ENCODE results near the gene ADD3.

ADD3 gene

DNA sequence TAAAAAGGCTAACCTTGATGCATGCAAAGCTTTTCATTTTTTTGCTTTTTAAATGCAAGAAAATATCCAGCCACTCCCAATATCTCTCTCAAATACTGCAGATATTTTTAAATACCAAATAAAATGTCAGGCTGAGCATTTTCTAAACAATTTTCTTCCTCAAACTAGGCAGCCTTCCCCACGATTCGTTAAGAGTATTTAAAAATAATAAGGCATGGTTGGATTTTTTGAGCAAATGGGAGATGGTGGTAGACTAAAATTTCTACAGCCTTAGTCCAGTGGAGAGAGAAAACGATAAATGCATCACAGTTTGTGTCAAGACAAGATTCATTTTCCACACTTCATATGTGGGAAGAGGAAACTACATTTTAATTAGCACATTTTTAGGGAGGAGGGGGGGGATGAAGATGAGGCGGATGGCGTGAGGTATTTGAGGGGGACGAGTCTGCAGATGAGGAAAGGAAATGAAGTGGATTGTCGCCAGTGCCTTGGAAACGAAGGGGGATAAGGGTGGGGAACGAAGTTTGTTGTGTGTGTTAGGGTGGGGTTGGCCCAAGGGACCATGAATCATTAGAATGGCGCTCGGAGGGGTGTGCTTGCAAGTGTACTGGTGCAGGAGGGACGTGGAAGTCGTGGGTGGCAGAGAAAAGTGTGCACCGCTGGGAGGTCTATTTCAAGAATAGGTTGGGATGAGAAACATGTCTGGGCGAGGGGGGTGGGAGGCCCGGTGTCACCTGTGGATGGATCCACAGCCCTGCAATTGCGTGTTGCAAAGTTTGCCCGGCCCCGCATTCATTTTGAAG is 1.2 kb upstream of the ADD3 start:
- no peak for DNase-seq

DNA sequence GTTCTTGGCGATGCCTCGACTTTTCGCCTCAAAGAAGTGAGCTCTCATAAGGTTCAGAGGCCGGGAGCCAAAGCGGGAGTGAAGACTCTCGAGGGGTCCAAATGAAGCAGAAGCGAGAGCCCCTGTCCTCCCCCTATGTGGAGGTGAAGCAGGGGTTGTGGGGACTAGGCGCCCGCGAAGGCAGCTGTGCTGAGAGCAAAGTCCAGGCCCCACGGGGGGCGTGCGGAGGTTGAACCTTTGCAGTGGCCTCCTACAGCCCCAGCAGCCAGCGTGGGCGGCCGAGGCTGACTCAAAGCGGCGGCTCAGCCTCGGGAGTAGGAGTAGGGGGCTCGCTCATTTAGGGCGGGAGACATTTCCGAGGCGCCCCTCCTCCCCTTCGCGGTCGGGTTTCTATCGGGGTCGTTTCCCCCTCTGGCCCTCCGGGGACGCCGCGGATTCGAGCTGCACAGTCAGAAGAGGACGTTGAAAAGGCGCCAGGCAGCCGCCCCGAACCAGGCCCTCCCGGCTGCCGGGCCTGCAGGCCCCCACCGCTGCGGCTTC is 553 bp upstream of the ADD3 start:
- DNase-seq: no peak

- no peak for DNase-seq
These were observed 945 bp downstream of the ADD3 start for GRCh38 chr10:110008518-110009339.

- DNase-seq: peak; percentile 7
These were observed 2.1 kb downstream of the ADD3 start for GRCh38 chr10:110009736-110010475.

GRCh38 chr10:110010486-110011378 is 2.9 kb downstream of the ADD3 start:
- no peak for DNase-seq

- DNase-seq: no peak
These were observed 3.9 kb downstream of the ADD3 start for GRCh38 chr10:110011681-110012080.

GRCh38 chr10:110013630-110014293 is 6.0 kb downstream of the ADD3 start:
- no peak for DNase-seq

DNA sequence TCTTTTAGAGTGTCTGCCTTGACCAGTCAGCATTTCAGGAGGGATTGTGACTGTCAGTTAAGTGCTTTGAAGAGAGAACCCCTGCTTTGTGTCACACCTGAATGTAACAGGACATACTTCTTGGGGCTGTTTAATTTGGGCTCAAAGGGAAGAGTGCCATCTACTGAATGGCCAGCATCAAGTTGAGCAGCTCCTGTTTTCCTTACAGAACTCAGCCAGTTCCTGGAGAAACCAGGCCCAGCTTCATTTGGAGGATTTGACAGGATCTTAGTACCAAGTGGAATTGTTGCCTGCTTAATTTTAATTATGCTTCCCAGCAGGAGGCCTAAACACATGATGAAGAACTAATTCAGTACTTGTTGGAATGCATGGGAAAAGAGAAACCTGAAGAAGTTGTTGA is 8.3 kb downstream of the ADD3 start:
- no peak for DNase-seq

DNA sequence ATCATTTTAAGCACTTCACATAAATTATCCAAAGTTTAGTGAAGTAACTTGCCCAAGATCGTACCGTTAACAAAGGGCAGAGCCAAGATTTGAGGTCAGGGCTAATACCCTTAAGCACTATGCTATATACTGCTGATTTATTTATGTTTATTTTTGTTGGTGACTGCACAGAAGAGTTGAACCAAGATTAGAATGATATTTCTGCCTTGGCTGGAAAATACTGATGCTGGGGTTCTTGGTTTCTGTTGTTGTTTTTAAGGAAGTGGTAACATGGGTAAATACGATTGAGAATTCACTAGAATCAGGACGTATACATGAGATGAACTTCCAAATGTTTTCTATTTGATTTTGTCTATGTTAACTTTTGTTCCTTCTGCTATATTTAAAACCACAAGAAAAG is 9.3 kb downstream of the ADD3 start:
- no peak for DNase-seq

- DNase-seq: no peak
These were observed 10.1 kb downstream of the ADD3 start for GRCh38 chr10:110017907-110018306.

DNA sequence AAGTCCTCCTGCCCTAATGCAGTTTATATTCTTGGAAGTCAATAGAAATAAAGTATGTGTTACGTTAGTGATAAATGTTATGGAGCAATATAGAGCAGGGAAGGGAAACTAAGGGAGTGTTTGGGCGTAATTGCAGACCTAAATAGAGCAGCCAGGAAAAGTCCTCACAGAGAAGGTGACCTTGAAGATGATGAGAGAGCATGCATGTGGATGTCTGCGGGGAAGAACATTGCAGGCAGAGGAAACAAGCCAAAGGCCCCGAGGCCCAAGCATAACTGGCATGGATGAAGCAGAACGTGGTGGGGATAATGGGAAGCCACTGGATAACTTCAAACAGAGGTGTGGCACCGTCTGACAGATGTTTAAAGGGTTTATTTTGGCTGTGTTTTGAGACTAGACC is 12.5 kb downstream of the ADD3 start:
- no peak for DNase-seq

DNA sequence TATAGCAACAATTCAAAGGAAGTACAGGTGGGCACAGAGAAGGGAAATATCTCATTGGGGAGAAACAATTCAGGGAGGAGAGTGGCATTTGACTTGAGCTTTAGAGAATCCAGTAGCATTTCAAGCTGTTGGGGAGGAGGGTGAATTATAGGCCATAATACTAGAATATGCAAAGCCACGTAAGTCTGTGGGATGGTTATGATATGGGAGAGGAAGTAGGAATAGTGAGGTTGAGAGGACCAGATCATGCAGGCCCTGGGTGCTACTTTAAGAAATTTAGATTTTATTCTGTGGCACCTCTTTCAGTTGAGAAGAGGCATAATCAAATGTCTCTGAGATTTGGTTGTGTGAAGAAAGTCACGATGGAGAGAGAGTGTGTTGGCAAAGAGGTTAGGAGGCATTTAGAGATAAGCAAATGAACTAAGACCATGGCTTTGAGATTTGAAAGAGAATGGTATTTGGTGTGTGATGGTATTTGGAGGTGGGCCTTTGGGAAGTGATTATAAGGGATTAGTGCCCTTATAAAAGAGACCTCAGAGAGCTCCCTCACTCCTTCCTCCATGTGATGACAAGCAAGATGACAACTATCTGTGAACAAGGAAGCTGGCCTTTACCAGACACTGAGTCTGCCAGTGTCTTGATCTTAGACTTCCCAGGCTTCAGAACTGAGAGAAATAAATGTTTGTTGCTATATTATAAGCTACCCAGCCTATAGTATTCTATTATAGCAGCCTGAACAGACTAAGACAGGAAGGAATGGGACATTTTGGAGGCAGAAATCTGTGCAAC is 15.1 kb downstream of the ADD3 start:
- DNase-seq: no peak

- DNase-seq: peak; percentile 22
These were observed 16.1 kb downstream of the ADD3 start for GRCh38 chr10:110023785-110024465.

DNA sequence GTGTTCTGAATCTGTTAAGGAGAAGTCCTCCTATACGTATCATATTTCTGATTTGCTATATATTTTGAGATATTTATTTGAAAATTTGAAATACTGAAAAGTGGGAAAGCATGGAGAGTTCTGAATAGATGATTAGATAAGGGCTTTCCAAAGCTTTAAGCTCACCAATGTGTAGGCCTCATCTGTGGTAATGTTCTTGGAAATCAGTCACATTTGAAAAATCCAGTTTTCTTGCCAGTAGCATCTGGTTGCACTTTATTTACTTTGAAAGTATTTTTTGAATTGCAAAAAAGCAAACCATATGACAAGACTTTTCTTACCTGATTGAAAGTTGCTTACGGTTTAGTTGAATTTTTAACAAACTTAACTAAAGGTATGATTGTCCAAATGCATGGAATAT is 21.7 kb downstream of the ADD3 start:
- DNase-seq: no peak

DNA sequence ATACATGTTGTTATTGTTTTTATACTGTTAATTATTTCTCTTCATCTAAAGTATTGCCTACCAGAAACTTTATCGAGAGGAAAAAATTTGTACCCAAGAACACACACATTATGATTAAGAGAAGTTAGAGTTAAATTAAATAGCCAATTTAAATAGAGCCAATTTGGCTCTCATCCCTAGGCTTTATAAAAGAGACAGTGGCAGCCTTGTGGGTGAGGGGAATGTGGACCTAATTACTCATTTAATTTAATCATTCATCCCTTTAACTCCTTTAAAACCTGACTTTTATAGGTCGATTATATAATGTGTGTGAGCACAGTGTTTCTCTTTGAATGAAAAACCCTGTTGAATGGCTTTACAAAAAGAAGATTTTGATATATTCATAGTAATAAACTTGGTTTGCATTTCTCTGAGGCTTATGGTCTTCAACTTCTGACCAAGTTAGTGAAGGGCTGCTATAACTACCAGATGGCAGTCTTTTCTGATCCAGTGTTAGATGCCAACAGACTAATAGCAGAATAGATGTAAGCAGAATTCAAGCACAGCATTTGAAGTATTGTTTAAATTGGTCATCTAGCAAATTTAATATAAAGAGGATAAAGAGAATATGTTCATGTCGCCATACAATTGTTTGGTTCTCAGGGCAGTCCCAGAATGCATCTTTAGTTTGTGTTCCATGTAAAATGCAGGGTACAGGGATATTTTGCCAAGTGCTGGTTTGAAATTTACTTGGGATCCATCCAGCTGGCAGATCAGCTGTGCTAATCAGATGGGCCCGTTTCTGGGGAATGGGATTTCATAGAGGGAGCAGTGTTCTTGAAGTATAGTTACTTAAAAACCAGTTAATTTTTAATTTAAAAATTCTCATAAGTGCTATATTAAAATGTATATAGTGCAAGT is 25.3 kb downstream of the ADD3 start:
- no peak for DNase-seq

GRCh38 chr10:110033701-110034235 is 26.0 kb downstream of the ADD3 start:
- no peak for DNase-seq

- no peak for DNase-seq
These were observed 26.8 kb downstream of the ADD3 start for GRCh38 chr10:110034596-110034995.

DNA sequence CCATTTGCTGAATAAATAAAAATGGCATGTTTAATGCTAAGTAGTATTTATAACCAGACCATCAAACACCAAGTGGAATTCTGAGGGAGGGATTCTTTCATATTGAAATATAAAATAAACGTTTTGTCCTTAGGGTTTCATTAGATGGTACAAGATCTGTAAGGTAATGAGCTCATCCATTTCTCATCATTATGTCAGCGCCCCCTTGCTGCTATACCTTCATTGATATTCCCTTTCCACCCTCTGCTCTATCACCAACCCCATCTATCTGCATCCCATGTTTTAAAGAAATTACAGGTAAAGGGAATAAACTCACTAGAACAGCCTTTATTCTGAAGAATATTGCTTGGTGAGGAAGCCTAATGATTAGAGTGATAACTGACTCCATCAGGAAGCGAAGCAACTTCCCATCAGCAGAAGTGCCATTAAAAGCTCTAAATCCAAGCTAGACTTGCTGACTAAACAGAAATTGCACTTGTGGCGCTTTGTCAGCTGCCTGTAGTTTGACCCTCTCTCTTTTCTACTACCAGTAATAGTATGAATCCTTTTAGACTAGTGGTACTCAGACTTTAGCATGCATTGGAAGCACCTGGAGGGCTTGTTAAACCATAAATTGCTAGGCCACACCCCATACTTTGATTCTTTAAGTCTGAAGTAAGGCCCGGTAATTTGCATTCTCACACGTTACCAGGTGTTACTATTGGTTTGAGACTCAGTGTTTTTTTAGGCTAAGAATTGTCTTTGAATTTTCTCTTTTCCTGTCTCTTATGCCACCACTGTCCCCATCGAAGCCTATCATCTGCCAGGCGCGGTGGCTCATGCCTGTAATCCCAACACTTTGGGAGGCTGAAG is 27.5 kb downstream of the ADD3 start:
- DNase-seq: no peak
